HG03575 (cell line): ENCODE measurements around the gene TGM1.
"Not testable (repeated sequence)": the region's sequence is repeated elsewhere in the genome, so short reads cannot be mapped to it uniquely, and the experiment has no call there.

Source experiments
- ATAC-seq: cut with Tn5 transposase; IDR thresholded peaks from one replicate; pipeline ENCODE4 v1.9.1; 2021; ENCODE audit not compliant: unreplicated experiment, insufficient number of reproducible peaks, low FRiP score; ENCODE audit errors: extremely low read depth

The TGM1 gene

GRCh38 chr14:24240110-24240918, 22.7 kb downstream of the TGM1 start:
- ATAC-seq, result no peak

- no peak for ATAC-seq
Observed at GRCh38 chr14:24238527-24239037, 24.4 kb downstream of the TGM1 start.

DNA sequence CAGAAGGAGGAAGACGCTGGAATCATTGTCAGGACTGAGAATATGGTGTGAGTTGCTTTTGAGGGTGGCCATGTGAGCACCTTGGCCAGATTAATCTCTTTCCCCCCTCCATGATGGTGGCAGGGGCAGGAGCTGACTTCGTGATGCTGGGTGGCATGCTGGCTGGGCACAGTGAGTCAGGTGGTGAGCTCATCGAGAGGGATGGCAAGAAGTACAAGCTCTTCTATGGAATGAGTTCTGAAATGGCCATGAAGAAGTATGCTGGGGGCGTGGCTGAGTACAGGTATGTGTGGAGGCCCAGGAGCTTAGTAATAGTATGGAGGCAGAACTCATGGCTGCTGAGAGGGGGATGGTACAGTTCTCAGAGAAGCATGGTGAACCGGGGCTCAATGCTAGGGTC, 24.9 kb downstream of the TGM1 start:
- no peak for ATAC-seq

DNA sequence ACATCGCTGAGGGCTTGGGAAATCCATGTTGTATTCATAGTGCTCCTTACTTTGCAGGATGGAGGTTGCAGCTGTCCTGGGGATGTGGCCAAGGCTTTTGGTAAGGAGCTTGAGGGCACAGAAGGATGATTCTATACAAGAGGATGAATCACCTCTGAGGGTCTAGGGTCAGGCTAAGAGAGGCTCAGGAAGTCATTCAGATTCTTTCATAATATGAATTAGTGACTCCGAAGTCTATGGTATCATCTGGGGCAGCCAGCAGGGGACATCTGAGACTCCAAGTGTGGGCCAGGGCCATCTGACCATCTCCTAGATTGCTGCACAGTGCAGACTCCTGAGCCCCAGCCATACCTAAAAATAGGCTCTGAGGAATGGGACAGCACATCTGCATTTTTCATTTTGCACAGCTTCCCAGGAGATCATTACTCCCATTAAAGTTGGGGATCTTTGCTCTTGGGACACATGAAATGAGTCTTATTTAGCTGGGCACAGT, 25.5 kb downstream of the TGM1 start:
- no peak for ATAC-seq

GRCh38 chr14:24236689-24237462, 26.1 kb downstream of the TGM1 start:
- no peak for ATAC-seq

GRCh38 chr14:24235804-24236688, 26.9 kb downstream of the TGM1 start:
- no peak for ATAC-seq

DNA sequence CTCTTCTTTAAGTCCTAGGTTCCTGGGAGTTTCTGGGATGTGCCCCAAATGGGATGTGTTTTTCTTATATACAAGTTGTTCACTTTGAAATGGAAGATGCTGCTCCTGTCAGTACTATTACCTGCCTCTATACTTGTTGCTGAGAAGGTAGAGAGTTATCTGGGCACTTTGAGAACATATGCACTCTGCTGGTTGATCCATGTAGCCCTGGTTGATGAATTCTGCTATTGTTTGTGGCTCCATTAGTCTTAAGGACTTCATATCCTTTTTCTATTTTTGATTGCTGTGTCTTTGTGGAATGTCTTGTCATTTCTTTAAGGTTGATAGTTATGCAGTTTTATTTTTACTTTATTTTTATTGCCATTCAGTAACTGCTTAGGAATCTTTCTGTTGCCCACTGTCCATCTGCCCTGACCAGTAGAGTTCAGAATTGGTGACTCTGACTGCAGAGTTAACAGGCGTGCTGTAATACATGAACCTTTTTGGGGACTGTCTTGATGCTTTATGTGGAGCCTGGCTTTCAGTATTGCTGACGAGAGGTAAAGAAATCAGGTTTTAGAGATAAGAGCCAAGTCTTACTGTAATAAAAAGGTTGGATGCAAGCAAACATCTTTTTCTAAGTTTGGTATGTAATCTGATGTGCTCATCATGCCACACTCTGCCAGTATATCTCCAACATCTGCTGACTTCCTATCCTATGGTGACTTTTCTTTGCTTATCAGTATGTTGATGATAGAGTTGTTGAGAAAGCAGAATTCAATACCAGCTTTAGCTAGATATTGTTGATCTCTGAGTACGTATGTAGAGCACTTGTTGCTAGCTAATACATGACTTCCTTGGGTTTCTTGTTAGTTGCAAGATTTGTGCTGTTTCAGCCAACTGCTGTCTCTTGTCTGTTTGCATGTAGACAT, 28.6 kb downstream of the TGM1 start:
- ATAC-seq, result no peak

GRCh38 chr14:24233538-24233866, 29.5 kb downstream of the TGM1 start:
- no peak for ATAC-seq

DNA sequence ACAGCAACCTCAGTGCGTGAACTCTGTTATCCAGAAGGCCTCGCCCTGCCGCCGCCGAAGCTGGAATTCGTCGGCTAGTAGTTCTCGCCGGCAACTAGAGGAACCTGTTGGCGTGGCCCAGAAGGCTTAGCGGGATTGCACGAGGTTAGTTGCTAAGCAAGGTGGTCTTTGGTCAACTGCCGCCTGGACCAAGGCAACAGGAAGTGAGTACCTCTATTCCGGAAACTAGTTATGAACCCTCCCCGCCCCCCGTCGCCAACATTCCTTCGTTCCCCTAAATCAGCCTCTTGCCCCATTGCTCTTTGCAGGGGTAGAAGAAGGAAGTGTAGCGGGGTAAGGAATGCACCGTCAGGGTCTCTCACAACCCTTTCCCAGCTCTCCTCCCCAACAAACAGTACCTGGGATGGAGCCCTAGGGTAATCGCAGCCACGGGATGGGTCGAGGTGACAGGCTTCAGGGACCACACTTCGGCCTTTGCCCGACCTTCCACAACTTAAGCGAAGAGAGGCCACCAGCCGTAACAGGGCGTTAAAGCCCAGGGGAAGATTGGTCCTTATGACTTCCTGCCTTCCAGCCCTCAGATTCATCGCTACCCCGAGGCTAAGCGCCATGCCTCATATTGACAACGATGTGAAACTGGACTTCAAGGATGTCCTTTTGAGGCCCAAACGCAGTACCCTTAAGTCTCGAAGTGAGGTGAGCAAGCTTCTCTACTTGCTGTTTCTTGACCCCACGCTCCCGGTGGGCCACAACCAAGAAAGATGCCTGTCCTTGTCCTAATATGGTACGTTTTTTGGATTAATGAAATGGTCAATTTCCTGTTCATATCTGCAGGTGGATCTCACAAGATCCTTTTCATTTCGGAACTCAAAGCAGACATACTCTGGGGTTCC, 30.1 kb downstream of the TGM1 start, which contains the start of gene GMPR2:
Gene GMPR2, plus strand, starts transcription at position 285 of the 893 bp plus-strand sequence. Its CDS starts 325 bp downstream, at position 610.
- ATAC-seq, result no peak

GRCh38 chr14:24232121-24232644, 30.8 kb downstream of the TGM1 start, which contains the start of gene NEDD8:
Gene NEDD8 (minus strand): TSS chr14:24232367. CDS start chr14:24232267, 100 bp downstream.
- no peak for ATAC-seq

GRCh38 chr14:24231263-24232120, 31.5 kb downstream of the TGM1 start:
- ATAC-seq, result no peak

DNA sequence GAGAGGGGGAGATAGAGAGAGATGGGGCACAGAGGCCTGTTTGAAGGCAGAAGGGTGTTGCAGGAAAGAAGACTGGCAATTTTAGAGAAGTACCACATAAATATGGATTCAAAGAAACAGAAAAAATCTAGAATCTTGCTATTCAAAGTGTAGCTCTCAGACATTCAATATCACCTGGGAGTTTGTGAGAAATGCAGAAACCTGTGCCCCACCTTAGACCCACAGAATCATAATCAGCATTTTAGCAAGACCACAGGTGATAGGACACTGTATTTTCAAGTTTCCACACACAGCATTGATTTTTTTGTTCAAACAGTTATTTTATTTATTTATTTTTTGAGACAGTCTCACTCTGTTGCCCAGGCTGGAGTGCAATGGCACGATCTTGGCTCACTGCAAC, 34.1 kb downstream of the TGM1 start:
- ATAC-seq, result no peak

- no peak for ATAC-seq
Observed at GRCh38 chr14:24226473-24226872, 36.5 kb downstream of the TGM1 start.

- ATAC-seq, result no peak
Observed at GRCh38 chr14:24224618-24225071, 38.3 kb downstream of the TGM1 start.

DNA sequence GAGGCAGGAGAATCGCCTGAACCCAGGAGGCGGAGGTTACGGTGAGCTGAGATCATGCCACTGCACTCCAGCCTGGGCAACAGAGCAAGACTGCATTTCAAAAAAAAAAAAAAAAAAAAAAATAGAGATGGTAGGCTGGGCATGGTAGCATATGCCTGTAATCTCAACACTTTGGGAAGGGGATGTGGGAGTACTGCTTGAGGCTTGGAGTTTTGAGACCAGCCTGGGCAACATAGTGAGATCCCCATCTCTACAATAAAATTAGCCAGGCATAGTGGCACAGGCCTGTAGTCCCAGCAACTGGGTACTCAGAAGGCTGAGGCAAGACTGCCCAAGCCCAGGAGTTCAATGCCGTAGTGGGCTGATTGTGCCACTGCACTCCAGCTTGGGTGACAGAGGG, 40.0 kb downstream of the TGM1 start:
- not testable (repeated sequence) for ATAC-seq

DNA sequence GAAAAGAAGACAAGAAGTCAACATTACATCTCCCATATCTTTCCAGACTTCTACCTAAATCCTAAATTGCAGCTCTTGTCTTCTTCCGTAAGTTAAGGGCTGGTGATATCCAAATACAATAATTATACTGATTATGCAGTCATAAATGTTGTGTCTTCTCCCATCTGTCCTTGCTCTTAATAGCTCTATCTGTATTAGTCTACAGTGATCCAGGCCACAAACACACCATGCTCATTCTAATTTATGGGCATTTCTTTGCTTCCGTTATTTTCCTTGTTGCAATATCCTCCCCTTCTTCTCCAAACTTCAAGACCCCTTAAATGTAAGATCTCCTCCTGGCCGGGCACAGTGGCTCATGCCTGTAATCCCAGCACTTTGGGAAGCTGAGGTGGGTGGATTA, 43.5 kb downstream of the TGM1 start:
- ATAC-seq, result no peak
